ENCODE data around the gene MGAT4C. TPM values are rescaled to one million over a fixed set of nuclear protein-coding genes. Genes with fewer than 3 reads are reported as not detected.

The MGAT4C gene
- polyA plus RNA-seq, 1 donor (not counting 4 experiments of a cell fraction or from before 2014, with no cell fraction given): not detected

- H3K27me3 ChIP-seq (ENCODE audit: control insufficient read depth, extremely low read depth, insufficient read depth, low read length): no peaks in the 10 kb centered on the region
- H3K9me1 ChIP-seq (ENCODE audit: control insufficient read depth, extremely low read depth, insufficient read depth, low read length): no peaks in the 10 kb centered on the region
- H3K79me2 ChIP-seq (ENCODE audit: control insufficient read depth, insufficient read depth, low read length): no peaks in the 10 kb centered on the region
- no peaks in the 10 kb centered on the region for H3K36me3 ChIP-seq (ENCODE audit: control insufficient read depth in 2 of 2, extremely low read depth in 1 of 2, insufficient read depth in 2 of 2, low read length in 2 of 2)
- H3K9ac ChIP-seq (ENCODE audit: control insufficient read depth, extremely low read depth, insufficient read depth, low read length): no peak overlapping the region
- dilution Hi-C loops (cut with MboI; ENCODE audit: extremely low pct_ligation_motif_present, low sequenced_read_pairs): no loop called here
- H2AFZ ChIP-seq (ENCODE audit: control insufficient read depth, low read length): no peak overlapping the region
- no peak overlapping the region for H3K4me3 ChIP-seq (ENCODE audit: control insufficient read depth in 2 of 3, extremely low read depth in 1 of 3, insufficient read depth in 2 of 3, low read depth in 1 of 3, low read length in 3 of 3)
- DNase-seq (ENCODE audit: low read depth, low spot score): no peak
- no peak overlapping the region for H3K4me2 ChIP-seq (ENCODE audit: control insufficient read depth, extremely low read depth, insufficient read depth, low read depth, low read length)
- no peaks in the 10 kb centered on the region for H3K9me3 ChIP-seq (ENCODE audit: control insufficient read depth, low read depth, low read length)
- TF ChIP-seq CTCF (optimal IDR thresholded peaks at IDR 0.05 in 1 of 3, IDR thresholded peaks at IDR 0.05 in 1 of 3, conservative IDR thresholded peaks at IDR 0.05 in 1 of 3; ENCODE audit: extremely low read depth in 1 of 3, insufficient read depth in 2 of 3, low read length in 3 of 3) (no peak), EZH2 (IDR thresholded peaks at IDR 0.05; ENCODE audit: low read length) (no peak)
- no peak overlapping the region for H3K27ac ChIP-seq (ENCODE audit: control insufficient read depth, insufficient read depth, low read length)
- FAIRE-seq: no peak
- no peaks in the 10 kb centered on the region for H3K4me1 ChIP-seq (ENCODE audit: control insufficient read depth, extremely low read depth, insufficient read depth, low read length)
- no peaks in the 10 kb centered on the region for H4K20me1 ChIP-seq (ENCODE audit: control insufficient read depth, extremely low read depth, insufficient read depth, low read length)
These were observed 270.2 kb downstream of the MGAT4C start for GRCh38 chr12:85985996-85986395.

DNA sequence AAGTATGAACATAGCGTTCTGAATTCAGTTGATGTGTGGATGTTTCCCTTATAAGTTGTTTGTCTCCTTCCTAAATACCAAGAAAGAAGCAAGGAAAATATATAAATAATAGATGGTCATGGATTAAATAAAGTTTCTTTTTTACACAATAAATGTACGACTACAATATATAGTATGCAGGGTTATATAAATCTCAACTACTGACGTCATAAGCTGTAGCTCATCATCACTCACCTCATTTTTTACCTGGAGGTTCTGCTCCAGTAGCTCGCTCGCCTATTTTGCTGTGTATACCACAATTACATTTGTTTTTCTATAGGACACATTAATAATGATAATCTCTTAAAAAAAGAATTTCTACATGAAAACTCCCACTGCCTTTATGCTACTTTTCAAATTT lies 272.6 kb downstream of the MGAT4C start:
- Histone ChIP-seq H3K27ac (ENCODE audit: control insufficient read depth, insufficient read depth, low read length) (no peak overlapping the region), H3K36me3 (ENCODE audit: control insufficient read depth in 2 of 2, extremely low read depth in 1 of 2, insufficient read depth in 2 of 2, low read length in 2 of 2) (no peaks in the 10 kb centered on the region)
- dilution Hi-C loops (cut with MboI; ENCODE audit: extremely low pct_ligation_motif_present, low sequenced_read_pairs): no loop called here

More for the DNA sequence above, 272.6 kb downstream of the MGAT4C start:
- H3K27me3 ChIP-seq (ENCODE audit: control insufficient read depth, extremely low read depth, insufficient read depth, low read length): no peaks in the 10 kb centered on the region
- H3K9ac ChIP-seq (ENCODE audit: control insufficient read depth, extremely low read depth, insufficient read depth, low read length): no peak overlapping the region
- H3K4me2 ChIP-seq (ENCODE audit: control insufficient read depth, extremely low read depth, insufficient read depth, low read depth, low read length): no peak overlapping the region
- no peak for FAIRE-seq
- TF ChIP-seq CTCF (optimal IDR thresholded peaks at IDR 0.05 in 1 of 3, IDR thresholded peaks at IDR 0.05 in 1 of 3, conservative IDR thresholded peaks at IDR 0.05 in 1 of 3; ENCODE audit: extremely low read depth in 1 of 3, insufficient read depth in 2 of 3, low read length in 3 of 3) (no peak), EZH2 (IDR thresholded peaks at IDR 0.05; ENCODE audit: low read length) (no peak)
- no peaks in the 10 kb centered on the region for H3K79me2 ChIP-seq (ENCODE audit: control insufficient read depth, insufficient read depth, low read length)
- no peaks in the 10 kb centered on the region for H4K20me1 ChIP-seq (ENCODE audit: control insufficient read depth, extremely low read depth, insufficient read depth, low read length)
- no peak overlapping the region for H3K4me3 ChIP-seq (ENCODE audit: control insufficient read depth in 2 of 3, extremely low read depth in 1 of 3, insufficient read depth in 2 of 3, low read depth in 1 of 3, low read length in 3 of 3)
- DNase-seq (ENCODE audit: low read depth, low spot score): no peak
- H3K9me1 ChIP-seq (ENCODE audit: control insufficient read depth, extremely low read depth, insufficient read depth, low read length): no peaks in the 10 kb centered on the region
- H2AFZ ChIP-seq (ENCODE audit: control insufficient read depth, low read length): no peak overlapping the region
- H3K4me1 ChIP-seq (ENCODE audit: control insufficient read depth, extremely low read depth, insufficient read depth, low read length): no peaks in the 10 kb centered on the region
- H3K9me3 ChIP-seq (ENCODE audit: control insufficient read depth, low read depth, low read length): no peaks in the 10 kb centered on the region
